Activated T-helper 2 cell treated with anti-CD3 and anti-CD28 coated beads, Interferon-gamma antibody, Interleukin-2, Interleukin-4, amounts not matched to agents 10 μg/mL and 5 μg/mL and 100 μg/mL, durations not matched to agents 14 hours and 24 hours and 36 hours (primary cell): ENCODE results near the gene HIGD1A. TPM values are rescaled to one million over a fixed set of nuclear protein-coding genes. Genes with fewer than 3 reads are reported as not detected.

ENCODE experiments used
- DNase-seq: peaks from one replicate; pipeline ENCODE4 v3.0.0; 2021; ENCODE audit warnings: low spot score
- H3K27ac Mint-ChIP-seq: one replicate; pipeline ENCODE4 v1.8.0; 2021; ENCODE audit warnings: mixed read lengths
- H3K27me3 Mint-ChIP-seq: one replicate; pipeline ENCODE4 v1.8.0; 2021; ENCODE audit warnings: low read depth, mixed read lengths
- H3K36me3 Mint-ChIP-seq: one replicate; pipeline ENCODE4 v1.8.0; 2021; ENCODE audit warnings: low read depth, mixed read lengths
- H3K4me1 Mint-ChIP-seq: one replicate; pipeline ENCODE4 v1.8.0; 2021; ENCODE audit warnings: low read depth, mixed read lengths
- H3K4me3 Mint-ChIP-seq: one replicate; pipeline ENCODE4 v1.8.0; 2021; ENCODE audit warnings: low read depth, mild to moderate bottlenecking, moderate library complexity, mixed read lengths
- H3K9me3 Mint-ChIP-seq: one replicate; pipeline ENCODE4 v1.8.0; 2021; ENCODE audit warnings: mixed read lengths
- intact Hi-C: fragments of 100-400 bp; cut with micrococcal nuclease; formaldehyde crosslinking; loops from one replicate; pipeline ENCODE4 v1.15.1; 2023
- total RNA-seq: library from RNA; stranded (reverse); gene quantifications from 2 replicates; pipeline ENCODE4 v1.2.3, GENCODE V29; 2022

The HIGD1A gene
- total RNA-seq, 1 donor from 2014 or later, result 88.5 TPM

GRCh38 chr3:42841332-42841731 lies 37.0 kb upstream of the HIGD1A start:
- Mint-ChIP-seq H3K36me3 (no peaks in the 10 kb centered on the region), H3K27me3 (peaks cover 2% of the 10 kb centered on the region), H3K4me1 (peaks cover 4% of the 10 kb centered on the region), H3K9me3 (no peaks in the 10 kb centered on the region), H3K27ac (no peak overlapping the region), H3K4me3 (no peak overlapping the region)
- intact Hi-C loops, result no loop called here
- no peak for DNase-seq

GRCh38 chr3:42839616-42840015 lies 35.3 kb upstream of the HIGD1A start:
- intact Hi-C loops, result loop anchor here (2.0 kb wide), 1 partner anchor 59 kb away; no protein-coding TSS in a partner anchor
- no peaks in the 10 kb centered on the region for H3K36me3 Mint-ChIP-seq
- peak; percentile 16 for DNase-seq
- H3K27me3 Mint-ChIP-seq, result peaks cover 5% of the 10 kb centered on the region
- no peak overlapping the region for H3K27ac Mint-ChIP-seq
- peaks cover 4% of the 10 kb centered on the region for H3K4me1 Mint-ChIP-seq
- no peak overlapping the region for H3K4me3 Mint-ChIP-seq
- H3K9me3 Mint-ChIP-seq, result no peaks in the 10 kb centered on the region

GRCh38 chr3:42838571-42838970 lies 34.3 kb upstream of the HIGD1A start:
- H3K4me1 Mint-ChIP-seq, result peaks cover 4% of the 10 kb centered on the region
- H3K4me3 Mint-ChIP-seq, result no peak overlapping the region
- no peaks in the 10 kb centered on the region for H3K36me3 Mint-ChIP-seq
- H3K9me3 Mint-ChIP-seq, result no peaks in the 10 kb centered on the region
- DNase-seq, result no peak
- no peak overlapping the region for H3K27ac Mint-ChIP-seq
- peaks cover 5% of the 10 kb centered on the region for H3K27me3 Mint-ChIP-seq
- intact Hi-C loops, result loop anchor here (2.0 kb wide), 1 partner anchor 58 kb away; no protein-coding TSS in a partner anchor

- Mint-ChIP-seq H3K9me3 (no peaks in the 10 kb centered on the region), H3K4me3 (no peak overlapping the region), H3K27me3 (peaks cover 3% of the 10 kb centered on the region), H3K27ac (no peak overlapping the region), H3K4me1 (peaks cover 7% of the 10 kb centered on the region), H3K36me3 (no peaks in the 10 kb centered on the region)
- intact Hi-C loops, result no loop called here
- no peak for DNase-seq
Observed at GRCh38 chr3:42836150-42837123, 32.1 kb upstream of the HIGD1A start.

- Mint-ChIP-seq H3K9me3 (no peaks in the 10 kb centered on the region), H3K4me3 (no peak overlapping the region), H3K27me3 (peaks cover 20% of the 10 kb centered on the region), H3K27ac (no peak overlapping the region), H3K36me3 (no peaks in the 10 kb centered on the region), H3K4me1 (peaks cover 10% of the 10 kb centered on the region)
- peak; percentile 64 for DNase-seq
- intact Hi-C loops, result loop anchor here (1.0 to 2.0 kb wide), 2 partner anchors 50 to 51 kb away; no protein-coding TSS in a partner anchor
Observed at GRCh38 chr3:42831321-42831713, 27.0 kb upstream of the HIGD1A start.

- Mint-ChIP-seq H3K36me3 (no peaks in the 10 kb centered on the region), H3K4me3 (no peak overlapping the region), H3K27me3 (peaks cover 23% of the 10 kb centered on the region), H3K27ac (no peak overlapping the region), H3K4me1 (peaks cover 10% of the 10 kb centered on the region), H3K9me3 (no peaks in the 10 kb centered on the region)
- DNase-seq, result no peak
- intact Hi-C loops, result loop anchor here (1.0 to 2.0 kb wide), 2 partner anchors 50 to 51 kb away; no protein-coding TSS in a partner anchor
Observed at GRCh38 chr3:42830437-42831320, 26.4 kb upstream of the HIGD1A start.

- peaks cover 10% of the 10 kb centered on the region for H3K4me1 Mint-ChIP-seq
- no peaks in the 10 kb centered on the region for H3K36me3 Mint-ChIP-seq
- H3K27ac Mint-ChIP-seq, result no peak overlapping the region
- no peaks in the 10 kb centered on the region for H3K9me3 Mint-ChIP-seq
- DNase-seq, result no peak
- peaks cover 25% of the 10 kb centered on the region for H3K27me3 Mint-ChIP-seq
- intact Hi-C loops, result loop anchor here (2.0 kb wide), 1 partner anchor 49 kb away; no protein-coding TSS in a partner anchor
- H3K4me3 Mint-ChIP-seq, result no peak overlapping the region
Observed at GRCh38 chr3:42829628-42830436, 25.5 kb upstream of the HIGD1A start.

GRCh38 chr3:42829083-42829627 lies 24.9 kb upstream of the HIGD1A start:
- peaks cover 10% of the 10 kb centered on the region for H3K4me1 Mint-ChIP-seq
- no peaks in the 10 kb centered on the region for H3K36me3 Mint-ChIP-seq
- no peak for DNase-seq
- H3K4me3 Mint-ChIP-seq, result no peak overlapping the region
- no peak overlapping the region for H3K27ac Mint-ChIP-seq
- intact Hi-C loops, result no loop called here
- no peaks in the 10 kb centered on the region for H3K9me3 Mint-ChIP-seq
- H3K27me3 Mint-ChIP-seq, result peaks cover 25% of the 10 kb centered on the region

- no peak overlapping the region for H3K4me3 Mint-ChIP-seq
- no peaks in the 10 kb centered on the region for H3K9me3 Mint-ChIP-seq
- peaks cover 27% of the 10 kb centered on the region for H3K27me3 Mint-ChIP-seq
- H3K4me1 Mint-ChIP-seq, result peaks cover 12% of the 10 kb centered on the region
- no peaks in the 10 kb centered on the region for H3K36me3 Mint-ChIP-seq
- no peak overlapping the region for H3K27ac Mint-ChIP-seq
- no peak for DNase-seq
- intact Hi-C loops, result no loop called here
Observed at GRCh38 chr3:42827654-42828053, 23.4 kb upstream of the HIGD1A start.

GRCh38 chr3:42827023-42827422 lies 22.7 kb upstream of the HIGD1A start:
- no peaks in the 10 kb centered on the region for H3K9me3 Mint-ChIP-seq
- H3K36me3 Mint-ChIP-seq, result no peaks in the 10 kb centered on the region
- intact Hi-C loops, result no loop called here
- peaks cover 12% of the 10 kb centered on the region for H3K4me1 Mint-ChIP-seq
- no peak overlapping the region for H3K27ac Mint-ChIP-seq
- H3K4me3 Mint-ChIP-seq, result no peak overlapping the region
- H3K27me3 Mint-ChIP-seq, result peaks cover 27% of the 10 kb centered on the region
- no peak for DNase-seq

- Mint-ChIP-seq H3K4me1 (peaks cover 6% of the 10 kb centered on the region), H3K36me3 (no peaks in the 10 kb centered on the region)
- no peak for DNase-seq
Observed at GRCh38 chr3:42826141-42826540, 21.9 kb upstream of the HIGD1A start.

GRCh38 chr3:42823351-42823750 lies 19.1 kb upstream of the HIGD1A start:
- no peak for DNase-seq
- Mint-ChIP-seq H3K36me3 (no peaks in the 10 kb centered on the region), H3K4me1 (peaks cover 2% of the 10 kb centered on the region), H3K27ac (no peak overlapping the region), H3K27me3 (peaks cover 26% of the 10 kb centered on the region), H3K9me3 (no peaks in the 10 kb centered on the region), H3K4me3 (no peak overlapping the region)
- intact Hi-C loops, result no loop called here

More at GRCh38 chr3:42826141-42826540, 21.9 kb upstream of the HIGD1A start:
- Mint-ChIP-seq H3K9me3 (no peaks in the 10 kb centered on the region), H3K4me3 (no peak overlapping the region), H3K27me3 (peaks cover 27% of the 10 kb centered on the region), H3K27ac (no peak overlapping the region)
- intact Hi-C loops, result no loop called here
